ENCODE data around the gene B4GALT6. TPM values are rescaled to one million over a fixed set of nuclear protein-coding genes. Genes with fewer than 3 reads are reported as not detected.

B4GALT6 gene
- total and polyA plus RNA-seq, 2 of the 8 experiments (the other 6 are each of a cell fraction or from before 2014, with no cell fraction given), result 6.3 to 41.5 TPM

DNA sequence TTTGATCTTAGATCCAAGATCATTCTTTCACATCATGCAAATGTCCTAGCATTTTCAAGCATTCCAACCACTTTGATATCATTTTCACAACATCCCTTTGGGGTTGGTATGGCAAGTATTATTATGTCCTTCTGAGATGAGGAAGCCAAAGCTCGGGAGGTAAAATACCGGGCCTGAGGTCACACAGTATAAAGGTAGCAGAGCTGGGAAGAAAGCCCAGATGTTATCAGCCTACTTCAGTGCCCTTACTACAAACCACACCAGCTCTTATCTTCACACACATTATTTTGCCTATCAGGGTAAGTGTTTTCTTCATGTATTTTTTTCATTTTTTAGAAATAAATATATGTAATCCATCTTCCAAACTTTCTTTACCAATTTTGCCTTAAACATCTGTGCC, 4.2 kb upstream of the B4GALT6 start:
- peaks cover 0 to 1% (median 0%) of the 10 kb centered on the region in 4 experiments; a peak in 1 of 7 replicates for H3K27me3 ChIP-seq (replicated peaks in 1 of 4; ENCODE audit: control insufficient read depth in 3 of 4, extremely low read depth in 1 of 4, insufficient read depth in 3 of 4, low read length in 3 of 4)
- WGBS, 2 experiments (ENCODE audit: extremely low coverage in 1 of 2, insufficient coverage in 1 of 2, insufficient read length in 1 of 2, insufficient replicate concordance in 2 of 2, low coverage in 1 of 2, low lambda C conversion rate in 2 of 2, missing lambda C conversion rate in 1 of 2), result 76% methylated on average over 2 of the region's 2 CpGs; no CpG with 5 or more reads in 1 of the 2 experiments
- no peak overlapping the region for H2BK12ac ChIP-seq (ENCODE audit: low read depth, low read length)
- FAIRE-seq, result no peak
- ChIA-PET POLR2A (ENCODE audit: partially characterized antibody) (no interaction called here), CTCF (ENCODE audit: partially characterized antibody) (interaction anchor here (1.5 to 3.4 kb wide), 3 partner anchors 8 to 47 kb away, joined by 4 to 10 read pairs (median 4); no protein-coding TSS in a partner anchor)
- H4K91ac ChIP-seq (replicated peaks; ENCODE audit: insufficient read length, low read length), result no peak overlapping the region
- H2BK15ac ChIP-seq (ENCODE audit: low read length), result no peak overlapping the region
- H3K18ac ChIP-seq (ENCODE audit: extremely low read depth, low read length), result no peak overlapping the region
- no peak overlapping the region for H2BK20ac ChIP-seq (ENCODE audit: low read length)
- no peaks in the 10 kb centered on the region for H3K9me3 ChIP-seq (ENCODE audit: insufficient read depth in 2 of 2, low read depth in 1 of 2, low read length in 1 of 2)
- no peak overlapping the region for H3K56ac ChIP-seq (replicated peaks; ENCODE audit: insufficient read length, low read depth, low read length)
- no peak overlapping the region for H3K27ac ChIP-seq (ENCODE audit: low read depth, low read length)
- no peak overlapping the region for H3K4ac ChIP-seq (replicated peaks; ENCODE audit: insufficient read length, low read depth, low read length)
- no peaks in the 10 kb centered on the region for H3K36me3 ChIP-seq (ENCODE audit: control insufficient read depth in 2 of 4, insufficient read depth in 4 of 4, low read length in 3 of 4)
- H3K79me1 ChIP-seq (ENCODE audit: low read depth, low read length), result no peaks in the 10 kb centered on the region
- no peak for DNase-seq (ENCODE audit: low read depth in 1 of 2, low spot score in 2 of 2)
- H2AFZ ChIP-seq (ENCODE audit: low read length), result no peak overlapping the region
- H4K5ac ChIP-seq (ENCODE audit: insufficient read length, low read depth, low read length), result no peak overlapping the region
- no peak overlapping the region for H2BK5ac ChIP-seq (ENCODE audit: low read depth, low read length)
- no peak overlapping the region for H3K4me3 ChIP-seq (ENCODE audit: extremely low read depth in 1 of 4, insufficient read depth in 2 of 4, low read depth in 3 of 4, low read length in 4 of 4)
- H4K8ac ChIP-seq (ENCODE audit: extremely low read depth, insufficient read depth, low read length), result no peak overlapping the region
- H3K9ac ChIP-seq (replicated peaks in 1 of 4; ENCODE audit: extremely low read depth in 1 of 4, low read depth in 3 of 4, low read length in 3 of 4), result no peak overlapping the region
- H3K23ac ChIP-seq (ENCODE audit: insufficient read length), result no peak overlapping the region
- no peaks in the 10 kb centered on the region for H4K20me1 ChIP-seq (replicated peaks in 1 of 2; ENCODE audit: control insufficient read depth in 1 of 2, insufficient read depth in 2 of 2, low read length in 2 of 2)
- peaks cover 0 to 6% of the 10 kb centered on the region in 2 experiments; a peak in 2 of 4 replicates for H3K79me2 ChIP-seq (ENCODE audit: control insufficient read depth in 1 of 2, insufficient read depth in 2 of 2, low read length in 2 of 2)
- H3K23me2 ChIP-seq (ENCODE audit: low read depth, low read length), result peaks cover 10% of the 10 kb centered on the region
- no peak overlapping the region for H3K4me2 ChIP-seq (ENCODE audit: insufficient read depth in 1 of 2, low read depth in 2 of 2, low read length in 2 of 2)
- H2BK120ac ChIP-seq (replicated peaks; ENCODE audit: low read depth, low read length), result no peak overlapping the region
- H2AK5ac ChIP-seq (ENCODE audit: low read depth, low read length), result no peak overlapping the region
- peaks cover 8 to 11% (median 9%) of the 10 kb centered on the region in 4 experiments; a peak in 6 of 7 replicates for H3K4me1 ChIP-seq (replicated peaks in 1 of 4; ENCODE audit: control insufficient read depth in 3 of 4, insufficient read depth in 4 of 4, low read length in 3 of 4)
- H3K14ac ChIP-seq (ENCODE audit: insufficient read length), result no peak overlapping the region
- TF ChIP-seq E2F6 (IDR thresholded peaks at IDR 0.05), result no peak
- TF ChIP-seq MAFK (IDR thresholded peaks at IDR 0.05; ENCODE audit: low read depth, low read length), result no peak
- TF ChIP-seq POLR2AphosphoS5 (IDR thresholded peaks at IDR 0.05; ENCODE audit: low read depth, low read length), result no peak
- no peak for TF ChIP-seq RXRA (IDR thresholded peaks at IDR 0.05; ENCODE audit: insufficient read depth, low read depth, low read length)
- no peak for TF ChIP-seq SP1 (IDR thresholded peaks at IDR 0.05; ENCODE audit: low read depth, low read length)
- no peak for TF ChIP-seq CTCF (IDR thresholded peaks at IDR 0.05; ENCODE audit: control extremely low read depth in 1 of 3, insufficient read depth in 1 of 3, low read depth in 1 of 3, low read length in 3 of 3)
- no peak for TF ChIP-seq RAD21 (IDR thresholded peaks at IDR 0.05 in 1 of 2, conservative IDR thresholded peaks at IDR 0.05 in 1 of 2; ENCODE audit: low read depth in 2 of 2, low read length in 2 of 2)
- TF ChIP-seq HDAC2 (IDR thresholded peaks at IDR 0.05; ENCODE audit: borderline replicate concordance in 1 of 2, low read depth in 2 of 2, low read length in 2 of 2), result no peak
- TF ChIP-seq HDAC6 (IDR thresholded peaks at IDR 0.05; ENCODE audit: low read depth, low read length), result no peak
- no peak for TF ChIP-seq TCF12 (IDR thresholded peaks at IDR 0.05; ENCODE audit: low read depth, low read length)

Measured in H1 (cell line).